ENCODE measurements around the gene KCMF1.

KCMF1 gene

GRCh38 chr2:84980263-84980983 is 9.5 kb downstream of the KCMF1 start:
- ATAC-seq (no peak), DNase-seq (no peak)

- ATAC-seq, result no peak
Measured at GRCh38 chr2:84986018-84986417, 15.1 kb downstream of the KCMF1 start.

GRCh38 chr2:84989422-84989821 is 18.5 kb downstream of the KCMF1 start:
- DNase-seq, result no peak
- peak; percentile 48 for ATAC-seq

More at GRCh38 chr2:84986018-84986417, 15.1 kb downstream of the KCMF1 start:
- no peak for DNase-seq

- DNase-seq, result no peak
- ATAC-seq, result no peak
Measured at GRCh38 chr2:84989927-84990326, 19.0 kb downstream of the KCMF1 start.

GRCh38 chr2:84991404-84992160 is 20.6 kb downstream of the KCMF1 start:
- no peak for ATAC-seq

GRCh38 chr2:84995826-84996225 is 24.9 kb downstream of the KCMF1 start:
- DNase-seq (no peak), ATAC-seq (no peak)

More at GRCh38 chr2:84991404-84992160, 20.6 kb downstream of the KCMF1 start:
- DNase-seq, result no peak

- no peak for DNase-seq
- ATAC-seq, result no peak
Measured at GRCh38 chr2:84996909-84997308, 25.9 kb downstream of the KCMF1 start.

- no peak for DNase-seq
- peak; percentile 54 for ATAC-seq
Measured at GRCh38 chr2:84999553-84999955, 28.6 kb downstream of the KCMF1 start.

- ATAC-seq (no peak), DNase-seq (no peak)
Measured at GRCh38 chr2:85001595-85001994, 30.6 kb downstream of the KCMF1 start.

GRCh38 chr2:85002534-85002933 is 31.6 kb downstream of the KCMF1 start:
- DNase-seq (no peak), ATAC-seq (no peak)

GRCh38 chr2:85008252-85008651 is 37.3 kb downstream of the KCMF1 start:
- DNase-seq, result no peak
- no peak for ATAC-seq

- ATAC-seq, result peak; percentile 50
Measured at GRCh38 chr2:85009019-85009618, 38.2 kb downstream of the KCMF1 start.

GRCh38 chr2:85010404-85010803 is 39.4 kb downstream of the KCMF1 start:
- no peak for ATAC-seq
- DNase-seq, result no peak

More at GRCh38 chr2:85009019-85009618, 38.2 kb downstream of the KCMF1 start:
- DNase-seq, result no peak

- peak; percentile 63 for ATAC-seq
- no peak for DNase-seq
Measured at GRCh38 chr2:85011098-85011497, 40.1 kb downstream of the KCMF1 start.

GRCh38 chr2:85011747-85012146 is 40.8 kb downstream of the KCMF1 start:
- no peak for DNase-seq
- ATAC-seq, result no peak

- DNase-seq (no peak), ATAC-seq (no peak)
Measured at GRCh38 chr2:85012431-85012830, 41.5 kb downstream of the KCMF1 start.

- DNase-seq, result no peak
- no peak for ATAC-seq
Measured at GRCh38 chr2:85012855-85013254, 41.9 kb downstream of the KCMF1 start.

- ATAC-seq (peak; percentile 20), DNase-seq (no peak)
Measured at GRCh38 chr2:85015653-85016360, 44.8 kb downstream of the KCMF1 start.

GRCh38 chr2:85016446-85016845 is 45.5 kb downstream of the KCMF1 start:
- DNase-seq (no peak), ATAC-seq (no peak)

- ATAC-seq, result no peak
- DNase-seq, result no peak
Measured at GRCh38 chr2:85017411-85018048, 46.6 kb downstream of the KCMF1 start.

GRCh38 chr2:85018049-85018447 is 47.1 kb downstream of the KCMF1 start:
- ATAC-seq, result no peak
- no peak for DNase-seq

- ATAC-seq (peak; percentile 51), DNase-seq (no peak)
Measured at GRCh38 chr2:85019121-85019520, 48.2 kb downstream of the KCMF1 start.

Measured in stimulated activated naive CD8-positive, alpha-beta T cell treated with anti-CD3 and anti-CD28 coated beads, Interleukin-15, Interleukin-2, amounts not matched to agents 100 U/mL and 50 U/mL, for 24 hours (primary cell).